GM23338 (cell line): ENCODE results near the gene PDE1A. TPM values are rescaled to one million over a fixed set of nuclear protein-coding genes. Genes with fewer than 3 reads are reported as not detected.
A peak's percentile ranks its signal among the peaks of the same experiment; 100 is the strongest.

Source experiments
- ATAC-seq: fragments of 200-7000 bp; cut with Tn5 transposase; 3 replicates; pipeline ENCODE4 v1.9.1; 2020
- DNase-seq: peaks from one replicate; pipeline ENCODE4 v3.0.0-alpha.2; 2015; ENCODE audit warnings: low spot score
- H2AFZ ChIP-seq: fragments of 200-600 bp; sonication (generic); 2 replicates; pipeline ENCODE4 v1.8.0; 2016; ENCODE audit warnings: antibody characterized with exemption, mild to moderate bottlenecking, moderate library complexity
- H3F3A ChIP-seq: fragments of 200-600 bp; sonication (generic); replicated peaks from 2 replicates; pipeline ENCODE4 v1.8.0; 2017; ENCODE audit warnings: antibody characterized with exemption, mixed run types, low read depth
- H3K27ac ChIP-seq: fragments of 200-600 bp; sonication (generic); 2 replicates; pipeline ENCODE4 v1.6.1; 2016; ENCODE audit warnings: low read depth
- H3K27me3 ChIP-seq: fragments of 200-600 bp; sonication (generic); 2 replicates; pipeline ENCODE4 v1.8.0; 2016; ENCODE audit warnings: mild to moderate bottlenecking, mixed run types, moderate library complexity; ENCODE audit not compliant: insufficient read depth
- H3K36me3 ChIP-seq: fragments of 200-600 bp; sonication (generic); 2 replicates; pipeline ENCODE4 v1.8.0; 2016; ENCODE audit warnings: mild to moderate bottlenecking; ENCODE audit not compliant: insufficient read depth
- H3K4me1 ChIP-seq: fragments of 200-600 bp; sonication (generic); 2 replicates; pipeline ENCODE4 v1.8.0; 2016; ENCODE audit warnings: mild to moderate bottlenecking, moderate library complexity; ENCODE audit not compliant: insufficient read depth
- H3K4me2 ChIP-seq: fragments of 200-600 bp; sonication (generic); 2 replicates; pipeline ENCODE4 v1.7.1; 2017; ENCODE audit warnings: mixed run types
- H3K4me3 ChIP-seq: fragments of 200-600 bp; sonication (generic); 2 replicates; pipeline ENCODE4 v1.6.1; 2016; ENCODE audit warnings: mixed run types
- H3K79me2 ChIP-seq: fragments of 200-600 bp; sonication (generic); replicated peaks from 2 replicates; pipeline ENCODE4 v1.8.0; 2017; ENCODE audit warnings: mild to moderate bottlenecking; ENCODE audit not compliant: insufficient read depth
- H3K9me2 ChIP-seq: fragments of 200-600 bp; sonication (generic); 2 replicates; pipeline ENCODE4 v1.8.0; 2017; ENCODE audit not compliant: insufficient read depth
- H4K20me1 ChIP-seq: fragments of 200-600 bp; sonication (generic); replicated peaks from 2 replicates; pipeline ENCODE4 v1.8.0; 2017; ENCODE audit warnings: mild to moderate bottlenecking; ENCODE audit not compliant: insufficient read depth
- H3K27ac Mint-ChIP-seq: 2 replicates; pipeline ENCODE4 v1.8.0; 2020; ENCODE audit warnings: inconsistent platforms, mild to moderate bottlenecking, moderate library complexity, mixed read lengths
- H3K27me3 Mint-ChIP-seq: 3 replicates; pipeline ENCODE4 v1.8.0; 2022; ENCODE audit warnings: low read depth, mild to moderate bottlenecking, moderate library complexity, mixed read lengths, inconsistent platforms; ENCODE audit not compliant: insufficient read depth, poor library complexity
- H3K36me3 Mint-ChIP-seq: 3 replicates; pipeline ENCODE4 v1.8.0; 2021; ENCODE audit warnings: low read depth, mild to moderate bottlenecking, inconsistent platforms, moderate library complexity, mixed read lengths
- H3K4me1 Mint-ChIP-seq: 3 replicates; pipeline ENCODE4 v1.8.0; 2020; ENCODE audit warnings: mild to moderate bottlenecking, inconsistent platforms, mixed read lengths
- H3K4me3 Mint-ChIP-seq: 3 replicates; pipeline ENCODE4 v1.8.0; 2021; ENCODE audit warnings: moderate library complexity, mild to moderate bottlenecking, inconsistent platforms, mixed read lengths
- H3K9me3 Mint-ChIP-seq: 3 replicates; pipeline ENCODE4 v1.8.0; 2020; ENCODE audit warnings: moderate library complexity, mild to moderate bottlenecking, inconsistent platforms, mixed read lengths
- CREB1 ChIP-seq: fragments of 250-450 bp; sonication (Bioruptor Pico); IDR thresholded peaks from 2 replicates; pipeline ENCODE4 v1.5.0; 2020; ENCODE audit warnings: low read depth, mild to moderate bottlenecking, moderate library complexity
- CTCF ChIP-seq, 2 experiments: fragments of 200-600 bp in 1 of 2; sonication (generic) in 1 of 2; conservative IDR thresholded peaks; 2 replicates each; pipeline versions ENCODE4 v1.5.1 to v1.6.1; 2016 to 2017; ENCODE audit warnings: antibody characterized with exemption in 2 of 2, low read depth in 2 of 2, mild to moderate bottlenecking in 2 of 2, moderate library complexity in 1 of 2
- EZH2 ChIP-seq: fragments of 200-600 bp; sonication (generic); IDR thresholded peaks from one replicate; pipeline ENCODE4 v1.8.0; 2017; ENCODE audit warnings: antibody characterized with exemption, mild to moderate bottlenecking, low read depth; ENCODE audit not compliant: unreplicated experiment
- EZH2phosphoT487 ChIP-seq: fragments of 200-600 bp; sonication (generic); IDR thresholded peaks from one replicate; pipeline ENCODE4 v1.8.1; 2018; ENCODE audit warnings: antibody characterized with exemption; ENCODE audit not compliant: unreplicated experiment
- JUNB ChIP-seq: IDR thresholded peaks from one replicate; pipeline ENCODE4 v1.6.1; 2016; ENCODE audit warnings: antibody characterized with exemption; ENCODE audit not compliant: unreplicated experiment
- NANOG ChIP-seq: IDR thresholded peaks from 2 replicates; pipeline ENCODE4 v1.6.1; 2016; ENCODE audit warnings: antibody characterized with exemption, borderline replicate concordance
- POLR2AphosphoS5 ChIP-seq: IDR thresholded peaks from 2 replicates; pipeline ENCODE4 v1.6.1; 2016; ENCODE audit warnings: antibody characterized with exemption, low read depth
- REST ChIP-seq: IDR thresholded peaks from one replicate; pipeline ENCODE4 v1.6.1; 2018; ENCODE audit warnings: antibody characterized with exemption; ENCODE audit not compliant: unreplicated experiment
- STAT1 ChIP-seq: IDR thresholded peaks from one replicate; pipeline ENCODE4 v1.6.1; 2016; ENCODE audit warnings: antibody characterized with exemption; ENCODE audit not compliant: unreplicated experiment
- ZNF114 ChIP-seq: fragments of 250-450 bp; sonication (Bioruptor Pico); IDR thresholded peaks from 2 replicates; pipeline ENCODE4 v1.5.0; 2020; ENCODE audit warnings: mild to moderate bottlenecking, moderate library complexity
- ZNF331 ChIP-seq: fragments of 250-450 bp; sonication (Bioruptor Pico); IDR thresholded peaks from 2 replicates; pipeline ENCODE4 v1.5.0; 2020; ENCODE audit warnings: low read depth, mild to moderate bottlenecking, moderate library complexity
- ZNF462 ChIP-seq: fragments of 250-450 bp; sonication (Bioruptor Pico); IDR thresholded peaks from 2 replicates; pipeline ENCODE4 v1.5.0; 2020; ENCODE audit warnings: mild to moderate bottlenecking, moderate library complexity
- polyA plus RNA-seq: library from polyadenylated mRNA; unstranded; fragments of >200 nt; fragmentation: Nextera tagmentation; extraction: Ambion mirVana; gene quantifications from 2 replicates; pipeline ENCODE4 v1.2.1, GENCODE V29; 2016
- total RNA-seq: library from RNA; depleted of rRNA; stranded (reverse); fragments of >200 nt; shearing (Covaris generic); gene quantifications from 2 replicates; pipeline ENCODE4 v1.2.3, GENCODE V29; 2014

The PDE1A gene
- total and polyA plus RNA-seq, 2 experiments from 2014 or later = 0.28 to 0.31 TPM

- no peaks in the 10 kb centered on the region for H3K27me3 ChIP-seq
- no peak for DNase-seq
- H3F3A ChIP-seq = no peaks in the 10 kb centered on the region
- Mint-ChIP-seq H3K4me1 (peaks cover 15% of the 10 kb centered on the region), H3K4me3 (no peak overlapping the region), H3K36me3 (no peaks in the 10 kb centered on the region), H3K27me3 (no peaks in the 10 kb centered on the region), H3K27ac (no peak overlapping the region), H3K9me3 (no peaks in the 10 kb centered on the region)
- H3K27ac ChIP-seq = no peak overlapping the region
- H3K4me2 ChIP-seq = no peak overlapping the region
- H3K9me2 ChIP-seq = no peaks in the 10 kb centered on the region
- no peak overlapping the region for H3K4me3 ChIP-seq
- H3K36me3 ChIP-seq = no peaks in the 10 kb centered on the region
- peaks cover 3% of the 10 kb centered on the region; the same call in 1 of the 2 replicates for H3K4me1 ChIP-seq
- peak overlapping the region; percentile 15; the same call in 1 of the 2 replicates for H2AFZ ChIP-seq
- H3K79me2 ChIP-seq = no peaks in the 10 kb centered on the region
- ATAC-seq = peak; percentile 56; the same call in 2 of the 3 replicates
- TF ChIP-seq ZNF462 (CRISPR knock-in tag) = no peak
- TF ChIP-seq ZNF331 (CRISPR knock-in tag) = no peak
- no peak for TF ChIP-seq POLR2AphosphoS5
- TF ChIP-seq ZNF114 (CRISPR knock-in tag) = no peak
- no peak for TF ChIP-seq REST
- TF ChIP-seq NANOG = no peak
- TF ChIP-seq STAT1 = no peak
- TF ChIP-seq EZH2 = no peak
- TF ChIP-seq CREB1 (CRISPR knock-in tag) = no peak
- no peak for TF ChIP-seq JUNB
- TF ChIP-seq CTCF (conservative IDR thresholded peaks at IDR 0.05; ENCODE audit: low read depth in 2 of 2) = no peak
- TF ChIP-seq EZH2phosphoT487 = no peak
- H4K20me1 ChIP-seq = no peaks in the 10 kb centered on the region
Observed at GRCh38 chr2:182144776-182145165, 282.1 kb downstream of the PDE1A start.
